Lower lobe of right lung (tissue), 2 donors: ENCODE measurements around the gene SETDB2. TPM values are rescaled to one million over a fixed set of nuclear protein-coding genes. Genes with fewer than 3 reads are reported as not detected.

Experiments
- ATAC-seq, 2 donors: fragments of 200-7000 bp; cut with Tn5 transposase; one replicate each; pipeline ENCODE4 v1.9.1; 2020 to 2022; ENCODE audit warnings: mild to moderate bottlenecking in 2 of 2, moderate library complexity in 2 of 2
- DNase-seq: peaks from one replicate; pipeline ENCODE4 v3.0.0-alpha.2; 2020
- H3K27ac ChIP-seq: fragments of 200-600 bp; one replicate; pipeline ENCODE4 v1.8.0; 2022
- H3K27me3 ChIP-seq: fragments of 200-600 bp; one replicate; pipeline ENCODE4 v1.8.0; 2022; ENCODE audit warnings: low read depth
- H3K36me3 ChIP-seq: fragments of 200-600 bp; one replicate; pipeline ENCODE4 v1.8.0; 2022; ENCODE audit warnings: mild to moderate bottlenecking
- H3K4me1 ChIP-seq: fragments of 200-600 bp; one replicate; pipeline ENCODE4 v1.8.0; 2022
- H3K4me3 ChIP-seq: fragments of 200-600 bp; one replicate; pipeline ENCODE4 v1.8.0; 2022; ENCODE audit warnings: mild to moderate bottlenecking
- H3K9me3 ChIP-seq: fragments of 200-600 bp; one replicate; pipeline ENCODE4 v1.8.0; 2022
- CTCF ChIP-seq: fragments of 200-600 bp; IDR thresholded peaks from one replicate; pipeline ENCODE4 v1.8.0; 2022; ENCODE audit warnings: antibody characterized with exemption, mild to moderate bottlenecking
- intact Hi-C: fragments of 100-400 bp; cut with DNase I; formaldehyde crosslinking; loops from one replicate; pipeline ENCODE4 v1.11.0; 2022
- total RNA-seq: library from RNA; stranded (reverse); fragmentation: NEBNext Ultra II Directional; extraction: Animal tissue kit (Norgen Biotek cat#: 25700); gene quantifications from one replicate; pipeline ENCODE4 v1.2.1, GENCODE V29; 2021
- donor health status: DM: no; HTN: yes; CAD: no; lungs with severe emphysema.

SETDB2 gene
- total RNA-seq, 1 donor from 2014 or later: 21.1 TPM

- no peak for ATAC-seq
Observed at GRCh38 chr13:49533011-49533410, 88.9 kb downstream of the SETDB2 start.

GRCh38 chr13:49533591-49534269 lies 89.7 kb downstream of the SETDB2 start:
- DNase-seq (no peak), ATAC-seq (no peak)
- Histone ChIP-seq H3K4me3 (no peak overlapping the region), H3K4me1 (no peaks in the 10 kb centered on the region), H3K27ac (no peak overlapping the region), H3K27me3 (no peaks in the 10 kb centered on the region), H3K36me3 (peaks cover 26% of the 10 kb centered on the region), H3K9me3 (no peaks in the 10 kb centered on the region)
- intact Hi-C loops: loop anchor here (5.0 kb wide), 1 partner anchor 84 kb away; no protein-coding TSS in a partner anchor
- TF ChIP-seq CTCF: no peak

More at GRCh38 chr13:49533011-49533410, 88.9 kb downstream of the SETDB2 start:
- DNase-seq: no peak
- intact Hi-C loops: loop anchor here (5.0 kb wide), 1 partner anchor 84 kb away; no protein-coding TSS in a partner anchor
- no peak overlapping the region for H3K27ac ChIP-seq
- no peaks in the 10 kb centered on the region for H3K4me1 ChIP-seq
- no peak for TF ChIP-seq CTCF
- no peaks in the 10 kb centered on the region for H3K9me3 ChIP-seq
- H3K27me3 ChIP-seq: no peaks in the 10 kb centered on the region
- peaks cover 33% of the 10 kb centered on the region for H3K36me3 ChIP-seq
- H3K4me3 ChIP-seq: no peak overlapping the region

GRCh38 chr13:49536144-49536873 lies 92.2 kb downstream of the SETDB2 start:
- H3K9me3 ChIP-seq: no peaks in the 10 kb centered on the region
- peaks cover 8% of the 10 kb centered on the region for H3K4me1 ChIP-seq
- H3K27ac ChIP-seq: no peak overlapping the region
- no peaks in the 10 kb centered on the region for H3K27me3 ChIP-seq
- no peak overlapping the region for H3K4me3 ChIP-seq
- no peak for ATAC-seq
- TF ChIP-seq CTCF: no peak
- no peak for DNase-seq
- H3K36me3 ChIP-seq: peaks cover 34% of the 10 kb centered on the region
- intact Hi-C loops: no loop called here

GRCh38 chr13:49538404-49538803 lies 94.3 kb downstream of the SETDB2 start:
- intact Hi-C loops: no loop called here
- H3K27me3 ChIP-seq: no peaks in the 10 kb centered on the region
- H3K4me1 ChIP-seq: peaks cover 8% of the 10 kb centered on the region
- H3K4me3 ChIP-seq: no peak overlapping the region
- H3K9me3 ChIP-seq: no peaks in the 10 kb centered on the region
- no peak for ATAC-seq
- DNase-seq: no peak
- no peak for TF ChIP-seq CTCF
- peaks cover 49% of the 10 kb centered on the region for H3K36me3 ChIP-seq
- no peak overlapping the region for H3K27ac ChIP-seq

- Histone ChIP-seq H3K4me3 (no peak overlapping the region), H3K36me3 (peaks cover 49% of the 10 kb centered on the region), H3K9me3 (no peaks in the 10 kb centered on the region), H3K4me1 (peaks cover 8% of the 10 kb centered on the region), H3K27me3 (no peaks in the 10 kb centered on the region), H3K27ac (no peak overlapping the region)
- DNase-seq: no peak
- TF ChIP-seq CTCF: no peak
- no peak for ATAC-seq
- intact Hi-C loops: no loop called here
Observed at GRCh38 chr13:49539313-49539712, 95.2 kb downstream of the SETDB2 start.
